ENCODE results near the gene PRKAG2. TPM values are rescaled to one million over a fixed set of nuclear protein-coding genes. Genes with fewer than 3 reads are reported as not detected.

The PRKAG2 gene
- total and polyA plus RNA-seq, 8 donors, result 12.9 to 34.6 (median 18.0) TPM

- no peak for DNase-seq
- Histone ChIP-seq H3K9me3 (no peaks in the 10 kb centered on the region), H3K36me3 (no peaks in the 10 kb centered on the region), H3K4me3 (no peak overlapping the region), H3K4me1 (no peaks in the 10 kb centered on the region), H3K27ac (no peak overlapping the region), H3K27me3 (peaks cover 0 to 36% of the 10 kb centered on the region in 2 donors)
- ATAC-seq, result no peak
- TF ChIP-seq CTCF (IDR thresholded peaks at IDR 0.05), result no peak
- intact Hi-C loops (cut with DNase I), result no loop called here
Observed at GRCh38 chr7:151894111-151895007, 17.4 kb upstream of the PRKAG2 start.

- H3K4me1 ChIP-seq, result no peaks in the 10 kb centered on the region
- ATAC-seq (no peak), DNase-seq (no peak)
- no peak overlapping the region for H3K27ac ChIP-seq
- peaks cover 0 to 30% of the 10 kb centered on the region in 2 donors for H3K27me3 ChIP-seq
- H3K4me3 ChIP-seq, result no peak overlapping the region
- no peaks in the 10 kb centered on the region for H3K36me3 ChIP-seq
- intact Hi-C loops (cut with DNase I), result no loop called here
- no peaks in the 10 kb centered on the region for H3K9me3 ChIP-seq
- TF ChIP-seq CTCF (IDR thresholded peaks at IDR 0.05), result no peak
Observed at GRCh38 chr7:151893405-151893923, 16.5 kb upstream of the PRKAG2 start.

- DNase-seq (no peak), ATAC-seq (no peak)
- Histone ChIP-seq H3K27me3 (peaks cover 0 to 30% of the 10 kb centered on the region in 2 donors), H3K36me3 (no peaks in the 10 kb centered on the region), H3K9me3 (no peaks in the 10 kb centered on the region), H3K27ac (no peak overlapping the region), H3K4me3 (no peak overlapping the region), H3K4me1 (no peaks in the 10 kb centered on the region)
- no peak for TF ChIP-seq CTCF (IDR thresholded peaks at IDR 0.05)
- intact Hi-C loops (cut with DNase I), result no loop called here
Observed at GRCh38 chr7:151891753-151892152, 14.8 kb upstream of the PRKAG2 start.

- ATAC-seq (no peak), DNase-seq (no peak)
- Histone ChIP-seq H3K36me3 (no peaks in the 10 kb centered on the region), H3K4me3 (no peak overlapping the region), H3K27ac (no peak overlapping the region), H3K9me3 (no peaks in the 10 kb centered on the region), H3K27me3 (peaks cover 0 to 34% of the 10 kb centered on the region in 2 donors), H3K4me1 (no peaks in the 10 kb centered on the region)
- intact Hi-C loops (cut with DNase I), result no loop called here
- TF ChIP-seq CTCF (IDR thresholded peaks at IDR 0.05), result no peak
Observed at GRCh38 chr7:151891182-151891581, 14.3 kb upstream of the PRKAG2 start.

- DNase-seq (no peak), ATAC-seq (no peak)
- H3K27me3 ChIP-seq, result peaks cover 0 to 34% of the 10 kb centered on the region in 2 donors
- no peaks in the 10 kb centered on the region for H3K36me3 ChIP-seq
- no peaks in the 10 kb centered on the region for H3K4me1 ChIP-seq
- no peak for TF ChIP-seq CTCF (IDR thresholded peaks at IDR 0.05)
- H3K9me3 ChIP-seq, result no peaks in the 10 kb centered on the region
- intact Hi-C loops (cut with DNase I), result no loop called here
- no peak overlapping the region for H3K4me3 ChIP-seq
- H3K27ac ChIP-seq, result no peak overlapping the region
Observed at GRCh38 chr7:151890355-151891004, 13.6 kb upstream of the PRKAG2 start.

All from left lung (tissue), 10 donors.